GM19452 (cell line): Measurements from ENCODE around the gene TNFRSF19.

ENCODE experiments used
- ATAC-seq: cut with Tn5 transposase; IDR thresholded peaks from one replicate; pipeline ENCODE4 v1.9.1; 2021; ENCODE audit not compliant: unreplicated experiment

Gene TNFRSF19

GRCh38 chr13:23714672-23715071 lies 144.5 kb downstream of the TNFRSF19 start:
- no peak for ATAC-seq

GRCh38 chr13:23715092-23715761 lies 145.0 kb downstream of the TNFRSF19 start:
- no peak for ATAC-seq

DNA sequence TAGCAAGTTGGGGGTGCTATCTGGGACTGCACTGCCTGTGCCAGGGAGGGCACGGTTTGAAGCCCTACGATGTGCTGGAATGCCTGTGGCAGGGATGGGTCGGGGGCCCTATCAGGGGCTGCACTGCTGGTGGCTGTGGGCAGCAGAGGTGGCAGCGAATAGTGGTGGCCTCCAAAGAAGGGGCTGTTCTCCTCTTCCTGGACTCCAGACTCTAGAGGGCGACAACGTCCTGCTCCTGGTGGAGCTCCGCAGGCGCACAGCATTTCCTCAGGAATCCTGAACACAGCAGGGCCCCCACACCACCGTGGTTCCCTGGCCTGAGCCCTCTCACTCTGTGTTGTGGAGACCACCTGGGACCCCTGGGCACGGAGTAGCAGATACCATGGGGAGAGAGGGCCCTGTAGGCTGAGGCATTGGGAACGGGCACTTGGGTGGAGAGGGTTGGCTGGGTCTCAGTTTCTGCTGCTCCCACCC lies 145.6 kb downstream of the TNFRSF19 start:
- no peak for ATAC-seq

GRCh38 chr13:23716401-23716800 lies 146.2 kb downstream of the TNFRSF19 start:
- ATAC-seq, result no peak

- ATAC-seq, result no peak
Observed at GRCh38 chr13:23718996-23719395, 148.8 kb downstream of the TNFRSF19 start.

DNA sequence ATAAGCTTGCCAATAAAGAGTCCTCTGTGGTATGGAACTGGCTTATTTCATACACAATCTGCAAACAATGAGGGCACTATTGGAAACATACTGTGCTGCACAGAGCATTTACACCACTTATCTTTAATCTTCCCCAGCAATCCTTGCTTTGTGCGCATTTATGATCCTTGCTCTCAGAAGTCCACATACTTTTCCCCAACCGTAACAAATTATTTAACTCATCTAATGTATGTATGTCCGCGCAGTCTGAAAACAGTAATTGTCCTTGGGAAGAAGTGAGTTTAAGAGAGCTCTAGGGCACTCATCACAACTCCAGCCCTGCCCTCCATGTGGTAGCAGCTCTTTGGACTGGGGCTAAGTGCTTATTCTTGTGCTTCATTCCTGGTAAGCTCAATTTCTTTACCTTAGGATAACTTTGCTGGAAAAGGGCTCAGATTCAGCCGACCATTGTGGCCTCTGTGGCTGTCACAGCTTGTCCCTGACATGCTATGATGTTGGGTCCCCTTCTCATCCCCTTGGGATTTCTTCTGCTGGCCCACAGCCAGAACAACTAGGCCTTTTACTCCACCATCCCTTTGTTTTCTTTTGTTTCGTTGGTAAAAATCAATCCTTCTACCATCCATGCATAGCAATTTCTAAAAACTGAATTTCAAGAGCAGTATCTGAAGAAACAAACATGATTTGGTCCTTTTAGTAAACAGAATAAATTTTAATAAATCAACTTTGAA lies 152.7 kb downstream of the TNFRSF19 start:
- ATAC-seq, result no peak

- ATAC-seq, result no peak
Observed at GRCh38 chr13:23723471-23723870, 153.3 kb downstream of the TNFRSF19 start.

DNA sequence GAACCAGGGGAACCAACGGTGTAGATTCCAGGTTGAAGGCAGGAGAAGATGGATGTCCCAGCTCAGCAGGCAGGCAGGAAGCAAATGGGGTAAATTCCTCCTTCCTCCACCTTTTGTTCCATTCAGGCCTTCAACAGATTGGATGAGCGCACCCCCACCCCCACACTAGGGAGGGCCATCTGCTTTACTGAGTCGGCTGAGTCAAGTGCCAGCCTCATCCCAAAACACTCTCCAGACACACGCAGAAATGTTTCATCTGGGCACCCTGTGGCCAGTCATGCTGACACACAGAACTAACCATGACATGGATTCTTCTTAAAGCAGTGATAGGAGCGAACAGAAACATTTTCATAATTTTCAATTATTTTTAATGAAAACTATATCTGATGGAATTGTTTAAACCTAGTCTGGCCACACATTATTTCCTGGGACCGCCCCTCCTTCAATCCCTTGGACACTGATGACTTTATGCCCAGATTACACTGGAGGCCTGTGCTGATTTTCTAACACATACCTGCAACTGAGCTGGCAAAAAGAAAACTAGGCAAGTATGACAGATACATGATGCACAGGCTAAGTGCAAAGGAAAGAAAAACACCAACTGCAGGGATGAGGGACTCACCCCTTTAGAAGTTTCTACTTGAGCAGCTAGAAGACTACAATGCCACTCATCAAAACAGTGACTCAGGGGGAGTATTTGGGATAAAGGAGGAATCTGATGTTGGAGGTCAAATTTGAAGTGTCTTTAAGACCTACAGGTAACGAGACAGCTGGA lies 154.2 kb downstream of the TNFRSF19 start:
- no peak for ATAC-seq
